ENCODE results near the gene KRTAP10-8.

KRTAP10-8 gene

DNA sequence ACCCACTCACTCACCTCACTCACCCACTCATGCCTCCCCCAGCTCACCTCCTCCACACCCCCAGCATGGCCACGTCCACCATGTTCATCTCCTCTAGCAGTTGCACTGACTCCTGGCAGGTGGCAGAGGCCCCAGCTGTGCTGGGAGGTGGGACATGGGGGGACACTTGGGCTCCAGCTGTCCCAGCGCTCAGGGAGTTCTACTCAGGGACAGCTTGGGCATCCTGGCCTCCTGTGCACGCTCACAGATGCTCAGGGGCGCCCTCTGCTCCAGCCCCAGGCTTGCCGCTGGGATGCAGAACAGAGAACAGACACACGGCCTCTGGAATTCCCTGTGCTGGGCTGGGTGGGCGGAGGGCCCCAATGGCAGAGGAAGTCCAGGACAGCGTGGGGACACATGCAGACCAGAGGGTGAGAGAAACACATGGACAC lies 5.2 kb downstream of the KRTAP10-8 start:
- H3K27ac ChIP-seq = no peak overlapping the region
- no peak for TF ChIP-seq ZFX (IDR thresholded peaks at IDR 0.05; ENCODE audit: borderline replicate concordance)
- TF ChIP-seq, protein P1, sequence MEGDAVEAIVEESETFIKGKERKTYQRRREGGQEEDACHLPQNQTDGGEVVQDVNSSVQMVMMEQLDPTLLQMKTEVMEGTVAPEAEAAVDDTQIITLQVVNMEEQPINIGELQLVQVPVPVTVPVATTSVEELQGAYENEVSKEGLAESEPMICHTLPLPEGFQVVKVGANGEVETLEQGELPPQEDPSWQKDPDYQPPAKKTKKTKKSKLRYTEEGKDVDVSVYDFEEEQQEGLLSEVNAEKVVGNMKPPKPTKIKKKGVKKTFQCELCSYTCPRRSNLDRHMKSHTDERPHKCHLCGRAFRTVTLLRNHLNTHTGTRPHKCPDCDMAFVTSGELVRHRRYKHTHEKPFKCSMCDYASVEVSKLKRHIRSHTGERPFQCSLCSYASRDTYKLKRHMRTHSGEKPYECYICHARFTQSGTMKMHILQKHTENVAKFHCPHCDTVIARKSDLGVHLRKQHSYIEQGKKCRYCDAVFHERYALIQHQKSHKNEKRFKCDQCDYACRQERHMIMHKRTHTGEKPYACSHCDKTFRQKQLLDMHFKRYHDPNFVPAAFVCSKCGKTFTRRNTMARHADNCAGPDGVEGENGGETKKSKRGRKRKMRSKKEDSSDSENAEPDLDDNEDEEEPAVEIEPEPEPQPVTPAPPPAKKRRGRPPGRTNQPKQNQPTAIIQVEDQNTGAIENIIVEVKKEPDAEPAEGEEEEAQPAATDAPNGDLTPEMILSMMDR (IDR thresholded peaks at IDR 0.05) = no peak

DNA sequence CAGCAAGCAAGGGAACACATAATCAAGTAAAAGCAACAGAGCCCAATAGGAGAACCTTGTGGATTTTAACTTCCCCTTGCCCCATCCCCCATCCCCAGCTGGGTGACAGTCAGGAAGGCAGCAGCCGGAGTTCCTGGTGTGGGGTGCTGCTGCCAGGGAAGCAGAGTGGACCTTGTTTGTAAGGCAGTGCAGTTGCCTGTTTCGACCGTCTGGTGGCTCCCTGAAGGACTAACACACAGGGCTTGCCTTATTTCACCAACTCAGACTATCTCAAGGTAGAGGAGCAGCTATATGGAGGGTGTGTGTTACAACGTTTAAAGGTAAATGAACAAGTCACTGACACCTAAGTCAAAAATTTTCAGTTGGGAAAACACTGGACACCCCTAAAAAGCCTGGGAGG lies 6.6 kb downstream of the KRTAP10-8 start:
- TF ChIP-seq, protein P1 (IDR thresholded peaks at IDR 0.05) = no peak
- TF ChIP-seq ZFX (IDR thresholded peaks at IDR 0.05; ENCODE audit: borderline replicate concordance) = no peak
- H3K27ac ChIP-seq = no peak overlapping the region

DNA sequence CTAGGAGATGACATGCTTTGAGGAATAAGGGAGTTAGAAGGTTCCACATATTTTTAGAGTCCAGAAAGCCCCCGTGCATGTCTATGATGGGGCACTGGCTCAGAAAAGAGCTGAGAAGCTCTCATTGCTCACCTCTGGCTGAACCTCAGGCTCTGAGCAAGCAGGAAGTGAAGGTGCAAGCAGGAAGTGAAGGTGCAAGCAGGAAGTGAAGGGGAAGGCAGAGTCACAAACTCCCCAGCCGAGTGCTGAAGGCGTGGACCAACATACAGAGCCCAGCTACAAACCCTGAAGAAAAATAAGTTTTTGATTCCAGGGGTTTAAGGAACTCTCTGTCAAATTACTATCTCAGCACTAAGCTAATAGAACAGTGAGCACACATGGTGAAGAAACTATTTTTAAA lies 7.0 kb downstream of the KRTAP10-8 start:
- H3K27ac ChIP-seq = no peak overlapping the region
- no peak for TF ChIP-seq ZFX (IDR thresholded peaks at IDR 0.05; ENCODE audit: borderline replicate concordance)
- TF ChIP-seq, protein P1 (IDR thresholded peaks at IDR 0.05) = no peak

DNA sequence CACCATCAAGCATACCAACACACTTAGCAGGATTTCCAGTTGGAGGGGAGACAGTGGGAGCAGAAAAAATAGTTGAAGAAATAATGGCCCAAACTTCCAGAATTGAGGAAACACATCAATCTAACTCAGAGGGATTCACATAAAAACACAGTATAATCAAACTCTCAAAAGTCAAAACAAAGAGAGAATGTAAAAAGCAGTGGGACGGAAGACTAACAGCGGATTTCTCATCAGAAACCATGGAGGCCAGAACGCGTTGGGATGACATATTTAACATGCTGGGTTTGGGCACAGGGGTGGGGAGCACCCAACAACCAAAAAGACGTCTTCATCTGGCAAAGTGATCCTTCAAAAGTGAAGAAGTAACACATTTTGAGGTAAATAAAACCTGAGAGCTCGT lies 8.0 kb downstream of the KRTAP10-8 start:
- H3K27ac ChIP-seq = no peak overlapping the region
- TF ChIP-seq, protein P1 (IDR thresholded peaks at IDR 0.05) = no peak
- no peak for TF ChIP-seq ZFX (IDR thresholded peaks at IDR 0.05; ENCODE audit: borderline replicate concordance)

DNA sequence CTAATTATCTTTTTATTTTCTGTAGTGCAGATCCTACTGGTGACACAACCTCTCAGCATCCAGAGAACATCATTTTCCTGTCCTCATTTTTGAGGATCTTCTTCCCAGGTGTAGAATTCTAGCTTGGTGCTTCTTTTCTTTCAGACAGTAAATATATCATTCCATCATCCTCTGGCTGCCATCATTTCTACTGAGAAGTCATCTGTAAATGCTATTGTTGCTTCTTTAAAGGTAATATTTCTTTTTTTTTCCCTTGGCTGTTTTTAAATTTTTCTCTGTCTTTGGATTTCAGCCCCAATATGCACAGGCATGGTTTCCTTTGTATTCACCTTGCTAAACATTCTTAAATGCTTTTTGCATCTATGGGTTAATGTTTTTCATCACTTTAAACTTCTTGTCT lies 11.7 kb downstream of the KRTAP10-8 start:
- H3K27ac ChIP-seq = no peak overlapping the region

DNA sequence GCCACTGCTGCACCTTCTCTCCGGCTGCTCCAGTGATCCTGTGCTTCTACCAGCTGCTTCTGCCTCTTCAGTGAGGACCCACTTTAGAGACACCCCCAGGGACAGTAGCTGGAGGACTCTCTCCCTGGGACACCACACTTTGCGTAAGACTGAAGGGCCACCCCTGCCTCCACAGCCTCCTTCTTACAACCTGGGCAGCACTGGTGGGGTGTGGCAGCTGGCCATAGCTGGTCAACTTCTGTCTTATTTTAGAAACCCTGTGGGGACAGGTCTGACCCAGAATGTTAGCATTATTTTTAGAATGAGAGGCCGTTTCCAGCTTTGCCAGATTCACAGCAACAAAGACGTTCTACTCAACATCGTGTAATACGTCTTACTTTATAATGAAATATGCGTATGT lies 13.9 kb downstream of the KRTAP10-8 start:
- TF ChIP-seq ZFX (IDR thresholded peaks at IDR 0.05; ENCODE audit: borderline replicate concordance) = no peak
- TF ChIP-seq, protein P1 (IDR thresholded peaks at IDR 0.05) = no peak

More for the DNA sequence above, 11.7 kb downstream of the KRTAP10-8 start:
- TF ChIP-seq ZFX (IDR thresholded peaks at IDR 0.05; ENCODE audit: borderline replicate concordance) = no peak
- TF ChIP-seq, protein P1 (IDR thresholded peaks at IDR 0.05) = no peak

DNA sequence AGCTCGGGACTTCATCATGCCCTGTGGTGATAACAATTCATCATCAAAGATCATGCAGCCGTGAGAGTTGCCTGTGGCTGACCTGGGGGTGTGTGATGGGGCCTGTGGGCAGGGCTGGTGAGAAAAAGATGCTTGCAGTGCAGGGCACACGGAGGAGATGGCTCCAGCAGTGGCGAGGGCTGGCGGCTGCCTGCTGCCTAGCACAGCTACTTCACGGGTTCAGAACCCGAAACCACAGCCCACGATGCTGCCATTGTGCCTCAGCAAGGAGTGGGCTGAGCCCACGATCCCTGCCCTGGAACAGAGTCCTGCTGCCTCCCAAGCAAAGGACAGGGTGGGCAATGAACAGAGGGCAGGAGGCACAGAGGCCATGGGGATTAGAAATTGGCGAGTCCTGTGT lies 14.4 kb downstream of the KRTAP10-8 start:
- TF ChIP-seq, protein P1 (IDR thresholded peaks at IDR 0.05) = no peak
- no peak for TF ChIP-seq ZFX (IDR thresholded peaks at IDR 0.05; ENCODE audit: borderline replicate concordance)
- no peak overlapping the region for H3K27ac ChIP-seq

More for the DNA sequence above, 13.9 kb downstream of the KRTAP10-8 start:
- H3K27ac ChIP-seq = no peak overlapping the region

Measured in 22Rv1 (cell line).